ENCODE measurements around the gene GGN.
"Not testable (repeated sequence)": the region's sequence is repeated elsewhere in the genome, so short reads cannot be mapped to it uniquely, and the experiment has no call there.

The GGN gene, protein sequence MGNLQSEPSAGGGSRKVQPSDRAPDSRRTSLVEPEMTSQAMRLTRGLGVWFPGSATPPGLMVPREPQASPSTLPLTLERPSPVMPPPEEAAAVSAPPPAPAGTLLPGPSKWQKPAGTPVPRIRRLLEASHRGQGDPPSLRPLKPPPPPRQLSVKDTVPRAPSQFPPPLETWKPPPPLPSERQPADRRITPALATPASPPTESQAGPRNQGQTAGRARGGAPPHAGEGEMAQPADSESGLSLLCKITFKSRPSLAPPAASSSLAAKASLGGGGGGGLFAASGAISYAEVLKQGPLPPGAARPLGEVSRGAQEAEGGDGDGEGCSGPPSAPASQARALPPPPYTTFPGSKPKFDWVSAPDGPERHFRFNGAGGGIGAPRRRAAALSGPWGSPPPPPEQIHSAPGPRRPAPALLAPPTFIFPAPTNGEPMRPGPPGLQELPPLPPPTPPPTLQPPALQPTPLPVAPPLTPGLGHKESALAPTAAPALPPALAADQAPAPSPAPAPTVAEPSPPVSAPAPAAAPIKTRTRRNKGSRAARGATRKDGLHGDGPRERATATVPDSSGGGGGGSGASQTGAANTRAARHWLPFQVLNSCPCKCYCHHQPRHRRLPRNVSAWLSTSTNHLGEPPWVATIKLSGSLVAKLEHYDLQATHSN

DNA sequence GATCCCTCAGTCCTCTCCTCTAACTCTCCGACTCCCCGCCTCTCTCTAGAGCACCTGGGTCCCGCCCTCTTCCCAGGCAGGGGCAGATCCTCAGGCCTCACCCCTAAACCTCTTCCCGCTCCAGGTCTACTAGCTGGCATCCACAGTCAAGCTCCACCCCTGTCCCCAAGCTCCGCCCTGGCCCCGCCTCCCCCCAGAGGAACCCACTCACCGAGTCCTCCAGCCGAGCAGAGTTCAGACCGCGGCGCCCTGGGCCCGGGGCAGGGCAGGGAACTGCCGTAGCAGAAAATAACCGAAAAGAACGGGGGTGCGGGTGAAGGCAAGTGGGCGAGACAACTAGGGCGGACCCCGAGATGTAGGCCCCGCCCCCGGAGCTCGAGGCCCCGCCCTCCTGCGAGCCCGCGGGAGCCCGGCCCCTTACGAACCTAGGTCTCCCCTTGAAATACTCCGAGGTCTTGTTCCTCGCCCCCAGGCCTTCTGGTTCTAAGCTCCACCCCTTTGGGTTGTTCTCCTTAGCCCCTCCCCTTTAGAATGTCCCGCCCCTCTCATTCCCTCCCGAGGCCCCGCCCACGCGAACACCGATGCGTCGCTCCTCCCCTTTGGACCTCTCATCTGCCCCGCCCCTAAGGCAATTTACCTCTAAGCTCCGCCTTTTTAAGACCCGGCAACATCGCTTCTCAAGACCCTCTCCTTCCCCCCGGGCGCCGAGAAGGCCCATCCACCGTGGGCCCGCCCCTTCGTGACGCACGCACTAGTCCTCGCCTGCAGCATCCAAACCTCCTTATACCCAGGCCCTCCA, at the start of gene GGN:
Gene GGN, minus strand, starts transcription at position 485 of the 799 bp plus-strand sequence. CDS start 773 bp downstream, outside the sequence.
- DNase-seq (ENCODE audit: low read depth), result peak; percentile 58

DNA sequence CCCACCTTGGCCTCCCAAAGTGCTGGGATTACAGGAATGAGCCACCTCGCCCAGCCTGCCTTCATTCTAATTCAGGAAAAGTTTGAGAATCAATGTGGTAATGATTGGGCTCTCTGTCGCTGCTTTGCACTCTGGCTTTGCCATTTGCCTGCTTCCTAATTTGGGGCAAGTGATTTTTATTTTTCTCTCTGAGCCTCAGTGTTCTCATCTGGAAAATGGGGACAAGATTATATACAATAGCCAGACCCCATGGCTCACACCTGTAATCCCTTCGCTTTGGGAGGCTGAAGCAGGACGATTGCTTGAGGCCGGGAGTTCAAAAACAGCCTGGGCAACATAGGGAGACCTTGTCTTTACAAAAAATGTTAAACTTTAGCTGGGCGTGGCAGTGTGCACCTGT, 49.5 kb upstream of the GGN start:
- DNase-seq (ENCODE audit: low read depth), result no peak

DNA sequence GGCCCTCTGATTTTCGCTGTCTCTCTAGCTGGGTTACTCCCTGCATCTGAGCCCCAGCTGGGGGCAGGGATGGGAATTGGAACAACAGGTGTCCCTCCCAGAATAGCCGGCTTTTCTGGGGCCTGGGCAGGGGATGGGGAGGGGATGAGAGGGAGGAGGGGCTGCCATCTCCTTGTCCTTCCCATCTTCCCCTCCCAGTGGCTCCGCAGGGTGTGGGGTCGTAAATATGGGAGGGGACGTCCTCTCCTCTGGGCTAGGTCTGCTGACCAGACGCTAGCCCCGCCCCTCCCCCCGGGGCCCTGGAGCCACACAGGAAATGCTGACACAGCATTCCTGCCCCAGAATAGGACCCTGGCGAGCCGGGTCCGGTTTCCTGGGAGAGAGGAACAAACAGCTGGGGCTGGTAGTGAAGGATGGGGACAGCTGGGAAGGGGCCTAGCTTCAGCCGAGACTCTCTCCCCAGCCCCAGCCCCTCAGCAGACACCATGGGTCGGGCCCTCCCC, 46.8 kb upstream of the GGN start:
- DNase-seq (ENCODE audit: low read depth), result no peak

DNA sequence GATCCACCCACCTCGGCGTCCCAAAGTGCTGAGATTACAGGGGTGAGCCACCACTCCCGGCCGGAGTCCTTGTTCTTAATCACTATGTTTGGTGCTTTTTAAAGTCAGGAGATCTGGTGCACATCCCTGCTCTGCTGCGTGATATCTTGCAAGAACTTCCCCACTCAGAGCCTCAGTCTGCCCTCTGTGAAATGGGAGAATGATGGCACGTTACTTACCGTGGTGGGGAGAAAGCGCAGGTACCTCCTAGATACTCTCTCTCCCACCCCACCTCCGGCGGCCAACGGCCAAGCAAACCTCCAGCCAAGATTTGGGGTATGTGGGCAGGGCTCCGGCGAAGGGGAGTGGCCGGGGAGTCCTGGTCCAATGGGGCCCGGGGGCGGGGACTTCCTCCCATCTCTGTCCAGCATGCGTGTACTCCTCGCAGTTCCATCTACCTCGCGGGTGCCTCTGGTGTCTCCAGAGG, 45.5 kb upstream of the GGN start, which contains the start of gene RYR1:
Gene RYR1, plus strand, starts transcription at position 424 of the 466 bp plus-strand sequence. CDS start 139 bp downstream, outside the sequence.
- DNase-seq (ENCODE audit: low read depth), result peak; percentile 34

DNA sequence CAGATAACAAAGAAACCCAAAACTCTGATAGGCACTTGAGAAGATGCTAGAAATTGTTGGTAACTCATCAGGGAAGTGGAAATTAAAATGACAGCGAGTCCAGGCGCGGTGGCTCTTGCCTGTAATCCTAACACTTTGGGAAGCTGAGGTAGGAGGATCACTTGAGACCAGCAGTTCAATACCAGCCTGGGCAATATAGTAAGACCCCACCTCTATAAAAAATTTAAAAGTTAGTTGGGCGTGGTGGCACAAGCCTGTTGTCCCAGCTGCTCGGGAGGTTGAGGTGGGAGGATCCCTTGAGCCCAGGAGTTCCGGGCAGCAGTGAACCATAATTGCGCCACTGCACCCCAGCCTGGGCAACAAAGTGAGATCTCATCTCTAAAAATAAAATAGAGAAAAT, 43.1 kb upstream of the GGN start:
- DNase-seq (ENCODE audit: low read depth), result no peak

DNA sequence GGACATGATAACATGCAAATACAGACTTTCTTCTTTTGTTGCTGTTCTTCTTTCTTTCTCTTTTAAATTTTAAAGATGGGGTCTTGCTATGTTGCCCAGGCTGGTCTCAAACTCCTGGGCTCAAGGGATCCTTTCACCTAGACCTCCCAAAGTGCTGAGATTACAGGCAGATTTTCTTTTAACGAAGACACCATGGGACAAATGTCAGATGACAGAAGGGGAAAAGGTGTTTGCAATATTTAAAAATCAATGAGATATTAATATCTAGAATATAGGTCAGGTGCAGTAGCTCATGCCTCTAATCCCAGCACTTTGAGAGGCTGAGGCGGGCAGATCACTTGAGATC, 42.0 kb upstream of the GGN start:
- no peak for DNase-seq (ENCODE audit: low read depth)

DNA sequence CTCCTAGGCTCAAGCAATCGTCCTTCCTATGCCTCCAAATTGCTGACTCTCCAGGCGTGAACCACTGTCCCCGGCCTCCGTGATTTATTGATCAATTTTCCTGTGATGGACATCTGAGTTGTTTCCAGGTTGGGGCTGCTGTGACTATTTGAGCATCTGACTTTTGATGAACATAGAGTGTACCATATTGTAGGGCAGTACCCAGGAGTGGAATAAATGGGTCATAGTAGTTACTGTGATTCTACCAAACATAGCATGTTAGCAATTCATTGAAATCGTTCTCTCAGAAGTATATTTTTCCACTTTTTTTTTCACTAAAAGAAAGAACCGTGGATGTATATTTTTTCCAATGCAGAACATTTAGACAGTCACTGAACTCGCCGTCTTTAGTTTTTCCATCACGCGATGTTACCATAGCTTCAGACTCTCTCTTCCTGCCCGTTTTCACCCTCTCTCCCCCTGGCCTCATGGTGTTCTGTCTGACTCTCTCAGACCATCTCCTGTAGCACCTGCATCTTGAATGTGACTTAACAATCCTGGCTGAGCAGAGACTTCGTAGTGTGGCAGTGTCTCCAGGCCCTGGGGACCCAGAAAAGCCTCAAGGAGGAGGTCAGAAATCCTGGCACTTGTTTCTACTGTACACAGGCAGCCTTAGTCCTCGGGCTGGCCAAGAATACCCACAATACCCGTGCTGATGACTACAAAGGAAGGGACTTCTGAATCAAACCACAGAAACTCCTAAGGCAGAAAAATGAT, 41.4 kb upstream of the GGN start:
- no peak for DNase-seq (ENCODE audit: low read depth)

DNA sequence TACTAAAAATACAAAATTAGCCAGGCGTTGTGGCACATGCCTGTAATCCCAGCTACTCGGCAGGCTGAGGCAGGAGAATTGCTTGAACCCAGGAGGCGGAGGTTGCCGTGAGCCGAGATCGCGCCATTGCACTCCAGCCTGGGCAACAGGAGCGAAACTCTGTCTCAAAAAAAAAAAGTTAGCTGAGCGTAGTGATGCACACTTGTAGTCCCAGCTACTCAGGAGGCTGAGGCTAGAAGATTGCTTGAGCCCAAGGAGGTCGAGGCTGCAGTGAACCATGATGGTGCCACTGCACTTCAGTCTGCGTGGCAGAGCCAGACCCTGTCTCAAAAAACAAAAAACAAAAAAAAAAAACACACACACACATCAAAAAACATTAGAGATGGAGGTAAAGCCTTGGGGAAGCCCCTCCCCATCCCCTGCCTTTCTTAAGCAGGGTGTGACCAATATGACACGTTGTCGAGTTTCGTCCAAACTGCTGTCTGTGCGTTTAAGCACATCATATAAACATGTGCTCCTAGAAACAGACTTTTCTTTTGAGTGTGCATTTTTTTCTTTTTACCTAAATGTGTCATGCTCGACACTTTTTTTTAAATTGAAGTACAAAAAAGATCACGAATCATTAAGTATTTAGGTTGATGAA, 39.3 kb upstream of the GGN start:
- DNase-seq (ENCODE audit: low read depth), result not testable (repeated sequence)

DNA sequence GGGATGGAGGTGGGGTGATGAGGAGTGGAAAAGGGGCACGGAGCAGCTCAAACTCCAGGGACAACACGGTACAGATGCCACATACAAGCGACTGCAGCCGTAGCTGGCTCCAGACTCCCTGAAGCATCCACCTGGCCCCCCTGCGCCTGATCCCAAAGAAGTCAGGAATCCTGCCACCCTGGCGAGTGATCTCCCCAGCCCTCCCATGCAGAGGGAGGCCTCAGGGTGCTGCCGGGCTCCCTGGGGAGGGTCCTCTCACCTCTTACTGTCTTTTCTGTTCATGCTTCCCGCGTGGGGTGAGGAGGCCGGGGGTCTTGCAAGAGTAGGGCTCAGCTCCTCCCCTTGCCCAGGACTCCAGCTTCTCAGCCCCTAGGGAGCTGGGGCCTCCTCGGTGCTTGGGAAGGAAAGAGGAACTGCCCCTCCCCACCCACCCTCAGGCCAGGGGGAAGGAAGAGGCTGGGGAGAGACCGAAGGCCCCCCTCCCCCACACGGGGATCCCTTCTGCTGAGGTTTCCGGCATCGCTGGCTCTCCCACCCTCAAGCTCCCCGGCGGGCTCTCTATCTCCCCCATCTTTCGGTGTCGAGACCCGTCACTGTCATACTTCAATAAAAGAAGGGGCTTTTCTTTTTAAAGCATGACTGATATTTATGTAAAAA, 38.1 kb upstream of the GGN start, which contains the start of gene RASGRP4:
Gene RASGRP4, minus strand, starts transcription at position 410 of the 657 bp plus-strand sequence. Its CDS starts 128 bp downstream, at position 282.
- DNase-seq (ENCODE audit: low read depth), result peak; percentile 8

DNA sequence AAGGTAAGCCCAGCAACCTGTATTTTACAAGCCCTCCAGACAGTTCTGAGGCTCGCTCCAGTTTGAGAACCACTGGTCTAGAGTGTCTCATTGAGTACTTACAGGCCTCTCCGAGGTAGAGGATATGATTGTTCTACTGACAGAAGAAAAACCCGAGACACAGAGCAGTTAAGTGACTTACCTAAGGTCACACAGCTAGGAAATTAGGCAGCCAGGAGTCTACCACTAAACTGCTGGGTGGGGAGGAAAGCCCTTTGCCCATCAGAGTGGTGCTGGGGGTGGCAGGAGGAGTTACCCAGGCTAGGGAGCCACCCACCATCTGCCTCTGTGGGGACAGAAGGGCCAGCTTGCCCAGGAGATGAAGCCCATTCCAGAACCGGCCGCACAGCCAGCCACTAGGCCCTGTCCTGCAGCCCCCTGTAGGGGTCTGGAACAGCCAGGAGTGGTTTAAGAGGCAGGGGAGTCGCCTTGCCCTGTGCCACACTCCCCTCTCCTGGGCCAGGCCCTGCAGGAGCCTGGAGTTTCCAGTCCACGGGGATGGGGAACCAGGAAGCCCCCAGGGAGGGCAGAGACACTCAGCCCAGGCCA, 37.5 kb upstream of the GGN start:
- DNase-seq (ENCODE audit: low read depth), result no peak

DNA sequence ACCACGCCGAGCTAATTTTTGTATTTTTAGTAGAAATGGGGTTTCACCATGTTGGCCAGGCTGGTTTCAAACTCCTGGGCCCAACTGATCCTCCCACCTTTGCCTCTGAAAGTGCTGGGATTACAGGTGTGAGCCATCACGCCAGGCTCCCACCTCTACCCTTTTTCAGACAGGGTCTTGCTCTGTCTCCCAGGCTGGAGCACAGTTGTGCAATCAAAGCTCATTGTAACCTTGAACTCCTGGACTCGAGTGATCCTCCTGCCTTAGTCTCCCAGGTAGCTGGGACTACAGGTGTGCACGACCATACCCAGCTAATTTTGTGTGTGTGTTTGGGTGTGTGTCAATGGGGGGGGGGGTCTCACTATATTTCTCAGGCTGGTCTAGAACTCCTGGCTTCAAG, 36.4 kb upstream of the GGN start:
- no peak for DNase-seq (ENCODE audit: low read depth)

DNA sequence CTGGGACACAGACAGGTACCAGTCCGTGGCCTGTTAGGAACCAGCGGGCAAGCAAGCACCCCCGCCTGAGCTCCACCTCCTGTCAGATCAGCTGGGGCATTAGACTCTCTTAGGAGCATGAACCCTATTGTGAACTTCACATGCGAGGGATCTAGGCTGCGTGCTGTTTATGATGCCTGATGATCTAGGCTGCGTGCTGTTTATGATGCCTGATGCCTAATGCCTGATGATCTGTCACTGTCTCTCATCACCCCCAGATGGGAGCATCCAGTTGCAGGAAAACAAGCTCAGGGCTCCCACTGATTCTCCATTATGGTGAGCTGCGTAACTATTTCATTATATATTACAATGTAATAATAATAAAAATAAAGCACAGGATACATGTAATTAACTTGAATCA, 34.6 kb upstream of the GGN start:
- no peak for DNase-seq (ENCODE audit: low read depth)

DNA sequence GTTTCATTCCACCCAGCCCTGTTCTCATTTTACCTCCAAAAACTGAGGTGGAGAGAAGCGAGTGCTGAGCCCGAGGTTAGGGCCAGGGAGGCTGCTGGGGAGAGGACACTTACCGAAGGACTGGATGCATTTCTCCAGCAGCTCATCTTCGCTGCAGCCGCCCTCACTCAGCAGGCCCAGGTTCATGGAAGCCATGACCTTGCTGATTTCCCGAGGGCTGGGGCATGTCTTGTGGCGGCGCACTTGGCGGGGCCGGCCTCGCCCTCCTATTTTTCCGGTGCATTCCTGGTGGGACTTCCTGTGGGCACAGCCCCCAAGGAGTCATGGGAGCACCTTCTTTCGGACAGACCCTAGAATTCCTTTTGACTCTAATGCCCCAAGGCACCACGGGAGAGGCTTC, 34.0 kb upstream of the GGN start:
- DNase-seq (ENCODE audit: low read depth), result no peak

DNA sequence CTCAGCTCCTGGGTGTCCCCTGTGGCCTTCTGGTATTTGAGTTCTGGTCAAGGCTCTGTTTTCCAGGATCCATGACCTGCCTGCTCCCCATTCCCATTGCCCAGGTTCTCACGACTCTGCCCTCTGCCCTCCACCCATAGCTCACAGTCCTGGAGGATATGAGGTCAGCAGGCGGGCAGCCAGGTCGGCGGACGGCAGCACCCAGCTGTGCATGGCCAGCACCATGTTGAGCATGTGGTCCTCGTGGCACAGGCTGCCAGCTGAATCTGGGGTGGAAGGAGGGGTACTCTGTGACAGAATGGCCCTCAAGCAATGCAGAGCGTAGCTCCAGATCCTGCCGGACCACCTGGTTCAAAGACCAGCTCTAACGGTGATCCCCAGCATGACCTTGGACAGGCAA, 33.1 kb upstream of the GGN start:
- no peak for DNase-seq (ENCODE audit: low read depth)

DNA sequence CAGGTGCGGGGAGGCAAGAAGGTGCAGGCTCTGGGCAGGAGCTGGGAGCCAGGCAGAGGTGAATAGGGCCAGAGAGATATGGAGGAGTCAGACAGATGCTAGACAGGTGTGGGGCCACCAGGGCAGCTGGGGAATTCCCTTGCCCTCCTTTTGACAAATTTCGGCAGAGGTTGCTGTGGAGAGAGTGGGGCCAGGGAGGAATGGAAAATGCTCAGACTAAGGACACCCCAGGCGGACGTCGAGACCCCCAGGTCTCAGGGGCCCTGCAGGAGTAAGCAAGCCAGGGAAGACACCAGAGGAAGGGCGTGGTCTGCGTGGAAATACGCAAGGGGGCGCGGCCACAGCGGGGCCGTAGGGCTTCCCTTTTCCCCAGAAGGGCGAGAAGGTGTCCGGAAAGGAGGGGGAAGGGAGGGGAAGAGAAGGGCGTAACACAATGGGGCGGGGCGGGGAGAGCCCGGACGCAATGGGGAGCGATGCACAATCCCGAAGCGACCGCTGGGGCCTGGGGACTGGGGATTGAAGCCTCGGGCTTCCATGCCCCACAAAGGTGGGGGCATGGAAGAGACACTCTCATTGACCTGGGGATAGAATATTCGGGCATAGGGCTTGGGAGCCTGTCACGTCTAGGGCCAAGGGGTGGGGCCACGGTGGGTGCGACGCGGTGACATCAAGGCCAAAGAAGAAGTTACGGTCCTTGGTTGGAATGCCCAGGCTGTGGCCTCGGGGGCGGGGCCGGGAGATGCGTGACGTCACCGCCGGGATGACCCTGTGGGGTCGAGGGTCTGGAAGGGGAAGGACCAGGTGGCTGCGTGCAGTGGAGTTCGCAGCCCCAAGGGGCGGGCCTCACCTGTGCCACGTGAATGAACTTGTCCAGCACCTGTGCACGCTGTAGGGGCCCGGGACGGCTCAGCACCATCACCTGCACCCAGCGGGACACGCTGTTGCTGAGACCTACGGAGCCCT, 30.0 kb upstream of the GGN start:
- DNase-seq (ENCODE audit: low read depth), result peak; percentile 45

DNA sequence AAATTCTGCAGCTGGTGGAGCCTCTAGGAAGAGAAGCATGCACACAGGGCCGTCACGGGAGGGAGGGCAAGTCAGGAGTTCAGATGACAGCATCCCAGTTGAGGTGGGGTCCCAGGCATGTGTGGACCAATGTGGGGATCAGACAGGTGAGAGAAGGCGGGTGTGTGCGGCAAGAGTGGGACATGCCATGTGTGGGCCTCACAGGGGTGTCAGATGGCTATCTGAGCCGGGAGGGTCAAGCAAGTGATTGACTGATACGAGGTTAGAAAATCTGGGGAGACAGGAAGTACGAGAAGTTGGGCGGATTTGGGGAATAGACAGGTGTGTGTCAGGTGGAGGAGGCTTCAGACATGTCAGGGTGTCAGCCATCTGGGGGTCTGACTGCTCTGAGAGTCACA, 29.3 kb upstream of the GGN start:
- DNase-seq (ENCODE audit: low read depth), result no peak

DNA sequence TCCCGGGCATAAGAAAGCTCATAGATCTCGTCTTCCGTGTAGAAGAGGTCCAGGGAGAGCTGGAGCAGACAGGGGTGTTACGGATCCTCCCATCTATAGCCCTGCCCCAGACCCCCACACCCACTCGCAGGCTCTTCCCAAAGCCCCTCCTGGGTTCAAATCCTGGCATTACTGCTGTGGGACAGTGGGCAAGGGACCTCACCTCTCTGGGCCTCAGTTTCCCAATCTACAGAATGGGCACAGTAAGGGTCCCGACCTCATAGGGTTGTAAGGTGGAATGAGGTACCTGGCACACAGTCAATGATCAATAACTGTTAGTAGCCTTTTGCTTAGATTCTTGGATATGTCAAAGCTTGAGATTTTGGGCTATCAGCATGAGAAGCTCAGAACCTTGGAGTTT, 25.6 kb upstream of the GGN start:
- DNase-seq (ENCODE audit: low read depth), result no peak

DNA sequence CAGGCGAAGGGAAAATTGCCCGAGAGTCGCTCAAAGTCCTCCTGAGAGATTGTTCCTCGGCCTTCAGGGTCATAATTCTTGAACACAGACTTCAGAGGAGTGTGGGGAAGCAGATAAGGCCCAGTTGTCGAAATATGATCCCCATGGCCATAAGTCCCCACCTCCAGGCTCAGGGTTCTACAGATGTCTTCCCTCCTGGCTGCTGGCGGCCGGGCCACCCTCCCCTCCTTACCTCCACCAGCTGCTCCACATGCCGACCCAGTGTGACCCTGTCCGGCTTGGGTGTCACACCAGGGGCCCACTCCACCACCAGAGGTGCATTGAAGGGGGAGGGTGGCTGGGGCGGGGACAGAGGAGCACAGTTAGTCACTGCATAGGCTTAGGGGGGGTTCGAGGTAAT, 25.1 kb upstream of the GGN start:
- DNase-seq (ENCODE audit: low read depth), result no peak

DNA sequence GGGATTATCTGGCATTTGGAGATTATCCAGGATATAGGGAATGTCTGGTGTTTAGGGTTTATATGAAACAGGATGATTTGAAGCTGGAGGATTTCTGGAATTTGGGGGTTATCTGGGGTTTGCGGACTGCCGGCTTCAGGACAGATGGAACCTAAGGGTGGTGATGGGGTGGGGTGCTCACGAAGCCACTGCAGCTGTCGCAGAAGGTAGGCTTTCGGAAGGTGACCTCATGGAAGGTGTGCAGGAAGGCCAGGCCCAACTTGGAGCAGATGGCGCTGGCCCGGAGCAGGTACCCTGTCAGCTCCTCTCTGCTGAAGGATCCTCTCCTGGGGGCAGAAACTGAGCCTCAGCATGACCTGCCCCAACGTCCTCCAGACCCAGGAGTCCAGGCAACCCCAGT, 24.7 kb upstream of the GGN start:
- no peak for DNase-seq (ENCODE audit: low read depth)
